Activated CD8-positive, alpha-beta memory T cell treated with anti-CD3 and anti-CD28 coated beads, Interleukin-2, amount 50 U/mL, for 1 hour (primary cell): Measurements from ENCODE around the gene STK24.
"Not testable (repeated sequence)": the region's sequence is repeated elsewhere in the genome, so short reads cannot be mapped to it uniquely, and the experiment has no call there.

Source experiments
- DNase-seq: peaks from one replicate; pipeline ENCODE4 v3.0.0-alpha.2; 2020; ENCODE audit errors: extremely low read depth

Gene STK24

DNA sequence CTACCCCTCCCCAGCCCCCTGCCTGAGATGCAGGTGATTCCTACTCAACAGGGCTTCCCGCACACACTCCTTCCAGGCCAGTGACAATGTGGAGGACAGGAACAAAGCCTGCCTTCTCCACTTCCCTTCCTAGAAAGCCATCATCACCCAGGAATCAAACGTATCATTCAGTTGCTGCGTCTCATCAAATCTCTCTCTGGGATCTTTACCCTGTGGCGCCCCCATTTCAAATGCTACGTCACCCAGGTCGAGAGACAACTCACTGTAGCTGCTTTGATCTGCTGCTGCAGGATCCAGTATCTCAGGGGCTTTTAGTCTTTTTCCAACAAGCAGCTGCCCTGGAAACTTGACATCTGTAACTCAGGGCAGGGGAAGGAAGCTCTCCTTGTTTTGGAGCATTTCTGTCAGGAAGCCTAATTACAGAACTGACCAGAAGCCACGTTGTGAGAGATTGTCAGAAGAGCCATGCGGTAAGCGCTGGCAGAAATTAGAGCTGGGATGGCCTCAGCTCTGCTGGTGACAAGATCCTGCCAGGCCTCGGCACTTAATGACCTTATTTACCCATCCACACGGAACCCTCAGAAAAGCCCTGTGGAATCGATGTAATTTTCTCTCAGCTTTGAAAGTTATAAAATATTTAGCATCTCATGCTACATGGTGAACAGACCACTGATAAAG lies 140.5 kb downstream of the STK24 start:
- DNase-seq, result no peak

GRCh38 chr13:98435376-98435775 lies 141.5 kb downstream of the STK24 start:
- no peak for DNase-seq

- DNase-seq, result no peak
Observed at GRCh38 chr13:98434060-98434459, 142.8 kb downstream of the STK24 start.

DNA sequence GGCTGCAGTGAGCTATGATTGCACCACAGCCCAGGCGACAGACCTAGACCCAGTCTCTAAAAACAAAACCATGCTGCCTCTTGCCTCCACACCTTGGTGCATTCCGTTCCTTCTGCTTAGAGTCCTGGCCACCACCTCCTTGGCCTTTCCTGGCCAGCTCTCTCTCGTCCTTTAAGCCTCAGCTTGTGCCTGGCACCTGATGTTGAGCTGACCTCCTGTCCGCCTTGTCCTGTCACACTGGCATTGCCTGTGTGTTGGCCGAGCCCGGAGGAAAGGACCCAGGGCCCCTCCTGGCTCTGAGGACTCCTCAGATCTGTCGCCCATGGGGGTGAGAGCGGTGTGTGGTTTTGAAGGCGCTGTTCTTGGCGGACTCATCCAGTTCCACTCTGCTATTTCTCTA lies 143.3 kb downstream of the STK24 start:
- no peak for DNase-seq

DNA sequence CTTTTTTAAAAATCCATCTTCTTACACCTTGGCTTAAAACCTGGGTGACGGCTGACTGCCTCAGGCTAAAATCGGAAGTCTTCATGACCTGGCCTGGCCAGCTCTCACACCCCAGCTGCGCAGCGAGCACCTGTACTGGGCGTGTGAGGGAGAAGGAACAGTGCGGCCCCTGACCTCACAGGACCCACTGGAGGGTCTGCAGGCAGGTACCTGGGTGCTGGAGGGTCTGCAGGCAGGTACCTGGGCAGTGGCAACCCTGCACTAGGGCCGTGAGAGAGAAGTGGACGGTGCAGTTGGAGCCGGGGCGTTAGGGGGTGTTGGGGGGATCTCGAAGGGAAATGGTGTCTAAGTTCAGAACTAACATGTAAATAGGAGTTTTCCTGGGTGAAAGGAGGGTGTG lies 144.3 kb downstream of the STK24 start:
- no peak for DNase-seq

GRCh38 chr13:98429977-98430736 lies 146.8 kb downstream of the STK24 start:
- DNase-seq, result no peak

GRCh38 chr13:98429531-98429930 lies 147.4 kb downstream of the STK24 start:
- no peak for DNase-seq

- no peak for DNase-seq
Observed at GRCh38 chr13:98429081-98429480, 147.8 kb downstream of the STK24 start.

DNA sequence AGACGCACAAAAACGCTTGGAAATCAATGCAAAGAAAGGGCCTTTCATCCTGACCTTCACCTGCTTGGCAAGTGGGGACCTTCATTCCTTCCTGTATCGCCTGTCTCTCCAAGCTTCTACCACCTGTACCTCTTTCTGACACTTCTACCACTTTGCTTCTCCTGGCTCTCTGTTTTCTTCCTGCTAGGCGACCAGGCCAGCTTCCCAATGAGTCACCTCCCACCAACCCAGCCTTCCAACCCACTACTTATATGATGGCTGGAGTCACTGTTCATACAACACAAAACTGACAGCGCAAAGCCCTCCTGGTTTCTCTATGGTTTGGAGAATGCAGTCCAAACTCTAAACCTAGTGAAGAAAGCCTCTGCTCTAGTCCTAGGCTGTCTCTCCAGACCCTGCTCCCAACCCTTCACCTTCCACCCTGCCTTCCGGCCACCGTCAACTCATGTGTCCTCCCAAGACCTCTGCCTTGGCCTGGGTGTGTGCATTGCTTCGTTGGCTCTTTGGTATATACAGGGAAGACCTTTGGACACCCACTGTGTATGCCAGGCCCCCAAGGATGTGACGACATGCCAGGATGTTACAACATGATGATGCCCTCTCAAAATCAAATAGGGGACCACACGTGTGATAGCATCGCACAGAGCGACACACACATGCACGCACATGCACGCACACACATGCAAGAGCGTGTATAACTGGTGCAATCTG lies 148.5 kb downstream of the STK24 start:
- DNase-seq, result no peak

DNA sequence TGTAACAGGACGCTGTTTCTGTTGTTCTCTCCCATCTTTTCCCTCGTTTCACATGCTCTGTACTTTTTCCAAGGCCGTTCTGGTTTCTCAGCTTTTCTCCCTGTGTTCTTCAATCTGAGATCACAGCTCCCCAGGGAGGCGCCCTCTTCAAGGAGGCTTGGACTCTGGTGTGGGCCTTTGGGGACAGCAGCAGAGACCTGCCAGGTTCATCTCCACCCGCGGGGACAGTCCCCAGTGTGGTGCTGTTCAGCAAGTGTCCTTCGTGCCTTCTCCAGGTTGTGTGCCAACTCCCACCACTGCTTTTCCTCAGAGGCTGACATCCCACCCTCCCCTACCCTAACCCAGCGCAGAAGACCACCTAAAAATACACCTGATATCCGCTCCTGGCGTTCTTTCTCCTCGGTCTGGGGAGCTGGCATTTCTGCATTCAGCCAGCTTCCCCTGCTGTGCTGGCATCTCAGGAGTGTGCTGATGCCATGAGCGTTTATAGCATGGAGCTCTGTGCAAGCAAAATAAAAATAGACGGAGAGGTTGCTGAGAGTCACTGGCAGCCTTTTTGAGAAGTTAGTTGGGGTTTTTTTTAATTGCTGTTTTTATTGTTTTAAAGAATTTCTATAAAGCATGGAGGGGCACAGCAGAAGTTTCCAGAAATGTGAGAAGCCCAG lies 149.4 kb downstream of the STK24 start:
- DNase-seq, result no peak

DNA sequence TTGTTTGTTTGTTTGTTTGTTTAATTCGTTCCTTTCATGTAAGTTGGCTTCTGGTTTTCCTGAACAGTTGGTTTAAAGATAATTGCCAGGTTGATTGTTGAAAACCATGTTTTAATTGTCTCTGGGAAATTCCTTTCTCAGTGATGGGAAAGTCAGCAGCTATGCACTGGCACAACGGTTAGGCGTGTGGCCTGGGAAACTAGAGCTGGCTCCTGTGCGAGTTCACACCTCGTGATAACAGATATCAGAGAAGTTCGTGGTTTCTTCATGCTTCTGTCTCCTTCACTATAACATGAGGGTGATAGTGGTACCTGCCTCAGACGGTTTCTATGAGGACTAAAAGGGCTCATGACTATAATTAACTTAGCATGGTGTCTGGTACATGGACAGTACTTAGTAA lies 153.5 kb downstream of the STK24 start:
- no peak for DNase-seq

DNA sequence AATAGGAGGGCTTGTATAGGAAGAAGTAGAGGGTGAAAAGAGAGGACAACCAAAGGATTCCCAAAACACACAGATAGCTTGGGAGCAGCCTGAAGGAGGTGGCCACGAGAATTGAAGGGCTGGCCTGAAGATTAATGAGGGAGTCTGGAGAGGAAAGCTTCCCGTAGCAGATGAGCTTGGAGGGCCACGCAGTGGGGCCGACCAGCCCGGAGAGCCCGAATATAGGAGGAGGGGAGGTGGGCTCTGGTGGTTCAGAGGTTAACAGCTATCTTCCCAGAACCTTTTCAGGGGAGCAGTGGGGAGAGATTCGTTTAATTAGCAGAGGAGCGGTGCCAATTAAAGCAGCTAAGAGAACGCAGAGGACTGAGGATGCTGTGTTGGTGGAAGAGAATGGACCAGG lies 154.9 kb downstream of the STK24 start:
- no peak for DNase-seq

- DNase-seq, result no peak
Observed at GRCh38 chr13:98420554-98421175, 156.2 kb downstream of the STK24 start.

DNA sequence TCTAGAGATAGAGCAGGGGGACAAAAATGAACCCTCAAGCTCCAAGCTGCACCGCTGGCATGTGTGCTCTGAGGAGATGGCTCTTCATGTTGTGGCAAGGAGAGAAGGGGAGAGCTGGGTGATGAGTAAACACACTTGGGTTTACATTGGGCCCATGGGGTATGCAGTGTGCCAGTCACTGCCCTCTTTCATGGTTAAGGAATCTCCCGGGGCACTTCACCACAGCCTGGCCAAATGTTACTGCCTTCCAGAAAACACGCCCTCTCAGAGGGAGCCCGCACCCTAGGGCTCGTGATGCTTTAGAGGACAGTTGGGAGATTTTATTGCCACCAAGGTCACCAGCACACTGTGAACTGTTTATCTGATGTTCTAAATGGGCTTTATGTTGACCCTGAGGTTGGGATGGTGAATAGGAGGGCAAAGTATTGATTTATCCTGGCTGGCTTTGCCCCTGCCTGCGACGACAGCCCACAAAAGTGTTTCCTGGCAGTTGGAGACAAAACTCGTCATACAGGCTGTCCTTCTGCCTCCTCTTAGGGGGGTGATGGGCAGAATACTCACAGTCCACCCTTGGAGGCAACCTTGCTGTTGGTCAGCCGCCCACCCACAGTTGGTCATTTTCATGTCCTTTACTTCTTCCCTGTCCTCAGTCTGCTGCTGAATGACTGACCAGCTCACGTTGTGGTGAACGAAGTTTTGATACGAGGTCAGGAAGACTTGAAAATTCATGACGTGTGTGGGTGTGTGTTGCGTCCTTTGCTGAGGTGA lies 156.9 kb downstream of the STK24 start:
- no peak for DNase-seq

GRCh38 chr13:98416408-98416807 lies 160.5 kb downstream of the STK24 start:
- DNase-seq, result no peak

GRCh38 chr13:98415326-98416070 lies 161.4 kb downstream of the STK24 start:
- no peak for DNase-seq

GRCh38 chr13:98413796-98414195 lies 163.1 kb downstream of the STK24 start:
- DNase-seq, result no peak

DNA sequence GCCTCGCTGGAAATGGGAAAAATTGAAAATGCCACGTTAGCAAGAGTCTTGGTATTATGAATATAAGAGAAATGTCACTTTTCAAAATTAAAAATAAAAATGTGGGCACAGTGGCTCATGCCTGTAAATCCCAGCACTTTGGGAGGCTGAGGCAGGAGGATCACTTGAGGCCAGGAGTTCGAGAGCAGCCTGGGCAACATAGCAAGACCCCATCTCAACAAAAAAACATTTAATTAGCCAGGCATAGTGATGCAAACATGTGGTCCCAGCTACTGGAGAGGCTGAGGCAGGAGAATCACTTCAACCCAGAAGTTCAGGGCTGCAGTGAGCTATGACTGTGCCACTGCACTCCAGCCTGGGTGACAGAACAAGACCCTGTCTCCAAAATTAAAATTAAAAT lies 163.6 kb downstream of the STK24 start:
- DNase-seq, result not testable (repeated sequence)

DNA sequence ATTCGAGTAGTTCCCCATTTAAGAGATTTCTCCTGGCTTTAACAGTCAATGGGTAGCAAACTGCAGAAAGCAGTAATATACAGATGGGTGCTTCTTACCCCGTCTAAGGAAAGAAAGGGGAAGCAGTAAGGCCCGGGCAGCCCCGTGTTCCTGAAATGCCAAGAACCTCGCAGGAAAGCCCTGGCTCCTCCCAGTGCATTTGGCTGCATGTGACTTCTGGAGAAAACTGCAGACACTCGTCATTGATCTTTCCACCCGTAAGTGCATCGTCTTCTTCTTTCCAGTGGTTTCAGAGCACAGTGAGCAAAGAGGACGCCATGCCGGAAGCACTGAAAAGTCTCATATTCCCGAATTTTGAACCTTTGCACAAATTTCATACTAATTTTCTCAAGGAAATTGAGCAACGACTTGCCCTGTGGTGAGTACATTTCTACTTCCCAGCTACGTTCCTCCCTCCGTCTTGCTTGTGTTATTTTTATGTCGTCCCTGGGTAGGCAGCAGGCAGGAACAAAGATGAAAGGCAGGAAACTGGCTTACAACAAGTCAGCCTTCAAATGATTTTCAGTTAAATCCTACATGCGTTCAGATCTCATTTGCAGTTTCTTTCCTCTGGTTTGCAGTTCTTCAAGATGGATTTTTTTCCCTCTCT lies 165.2 kb downstream of the STK24 start:
- DNase-seq, result no peak

DNA sequence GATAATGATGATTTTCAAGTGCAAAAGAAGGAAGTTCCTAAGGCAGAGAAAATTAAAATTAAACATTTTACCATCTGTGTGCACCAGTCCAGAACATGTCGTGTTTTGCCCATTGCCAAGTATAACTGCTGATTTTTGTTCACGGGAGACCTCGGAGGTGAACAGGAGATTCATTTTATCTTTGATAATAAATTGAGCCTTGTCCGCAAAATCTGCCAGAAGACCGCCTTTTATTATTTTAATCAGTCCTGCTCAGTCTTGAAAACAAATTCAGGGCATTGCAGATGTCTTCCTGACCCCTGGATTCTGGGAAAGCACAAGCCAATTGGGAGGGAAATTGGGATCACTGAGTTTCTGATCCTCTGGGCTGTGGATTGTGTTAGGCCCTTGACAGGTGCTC lies 165.9 kb downstream of the STK24 start:
- no peak for DNase-seq
